Liver (tissue), 9 donors: ENCODE measurements around the gene OSBPL10. TPM values are rescaled to one million over a fixed set of nuclear protein-coding genes. Genes with fewer than 3 reads are reported as not detected.

Experiments
- DNase-seq: peaks from one replicate; pipeline ENCODE4 v3.0.0-alpha.2; 2017; ENCODE audit warnings: low spot score
- H3K27ac ChIP-seq, 2 donors: one replicate each; pipeline ENCODE4 v1.7.0; 2013; ENCODE audit warnings: inconsistent platforms in 2 of 2, low read length in 2 of 2, control low read depth in 1 of 2, low read depth in 1 of 2, mild to moderate bottlenecking in 1 of 2
- H3K27me3 ChIP-seq, 4 donors: one replicate each; pipeline versions ENCODE4 v1.6.1 to v1.7.0; 2013; ENCODE audit warnings: low read length in 3 of 4, inconsistent platforms in 1 of 4, mild to moderate bottlenecking in 1 of 4, moderate library complexity in 1 of 4; ENCODE audit not compliant: control insufficient read depth in 4 of 4, insufficient read depth in 4 of 4
- H3K36me3 ChIP-seq, 4 donors: one replicate each; pipeline versions ENCODE4 v1.6.1 to v1.7.0; 2013; ENCODE audit warnings: low read length in 3 of 4, mild to moderate bottlenecking in 3 of 4, low read depth in 1 of 4, moderate library complexity in 1 of 4; ENCODE audit not compliant: control insufficient read depth in 4 of 4, insufficient read depth in 3 of 4
- H3K4me1 ChIP-seq, 4 donors: one replicate each; pipeline versions ENCODE4 v1.6.1 to v1.7.0; 2013; ENCODE audit warnings: low read length in 3 of 4, mild to moderate bottlenecking in 3 of 4, moderate library complexity in 1 of 4; ENCODE audit not compliant: control insufficient read depth in 4 of 4, insufficient read depth in 4 of 4
- H3K4me3 ChIP-seq, 3 donors: one replicate each; pipeline versions ENCODE4 v1.6.1 to v1.7.0; 2013; ENCODE audit warnings: low read length in 3 of 3, control low read depth in 1 of 3, low read depth in 1 of 3, mild to moderate bottlenecking in 1 of 3
- H3K9ac ChIP-seq, 2 donors: one replicate each; pipeline ENCODE4 v1.7.0; 2013; ENCODE audit warnings: low read length in 2 of 2, mild to moderate bottlenecking in 2 of 2, moderate library complexity in 2 of 2, control low read depth in 1 of 2, low read depth in 1 of 2
- H3K9me3 ChIP-seq, 4 donors: one replicate each; pipeline versions ENCODE4 v1.6.1 to v1.7.0; 2013; ENCODE audit warnings: low read length in 3 of 4; ENCODE audit not compliant: control insufficient read depth in 4 of 4
- EGR1 ChIP-seq, 2 donors: IDR thresholded peaks; 2 replicates each; pipeline ENCODE4 v1.6.1; 2016 to 2018; ENCODE audit warnings: antibody characterized with exemption in 2 of 2, low read depth in 2 of 2
- FOXA1 ChIP-seq: IDR thresholded peaks from 2 replicates; pipeline ENCODE4 v1.6.1; 2016; ENCODE audit warnings: antibody characterized with exemption
- FOXA2 ChIP-seq: IDR thresholded peaks from 2 replicates; pipeline ENCODE4 v1.6.1; 2016; ENCODE audit warnings: antibody characterized with exemption
- GABPA ChIP-seq, 2 donors: IDR thresholded peaks in 1 of 2; conservative IDR thresholded peaks in 1 of 2; 2 replicates each; pipeline ENCODE4 v1.6.1; 2016; ENCODE audit warnings: antibody characterized with exemption in 2 of 2, mild to moderate bottlenecking in 1 of 2, moderate library complexity in 1 of 2
- HNF4A ChIP-seq, 2 donors: conservative IDR thresholded peaks; 2 replicates each; pipeline ENCODE4 v1.6.1; 2016; ENCODE audit warnings: antibody characterized with exemption in 2 of 2, mild to moderate bottlenecking in 2 of 2
- HNF4G ChIP-seq: IDR thresholded peaks from 2 replicates; pipeline ENCODE4 v1.6.1; 2016; ENCODE audit warnings: antibody characterized with exemption
- JUND ChIP-seq, 2 donors: IDR thresholded peaks; 2 replicates each; pipeline ENCODE4 v1.6.1; 2016; ENCODE audit warnings: antibody characterized with exemption in 2 of 2
- NR2F2 ChIP-seq: IDR thresholded peaks from 2 replicates; pipeline ENCODE4 v1.6.1; 2016; ENCODE audit warnings: antibody characterized with exemption
- RAD21 ChIP-seq, 2 donors: IDR thresholded peaks; 2 replicates each; pipeline ENCODE4 v1.6.1; 2016; ENCODE audit warnings: antibody characterized with exemption in 2 of 2, mild to moderate bottlenecking in 2 of 2
- RXRA ChIP-seq, 2 donors: IDR thresholded peaks; 2 replicates each; pipeline ENCODE4 v1.6.1; 2017 to 2018; ENCODE audit warnings: antibody characterized with exemption in 2 of 2, mild to moderate bottlenecking in 1 of 2
- SP1 ChIP-seq: IDR thresholded peaks from 2 replicates; pipeline ENCODE4 v1.6.1; 2018; ENCODE audit warnings: antibody characterized with exemption, mild to moderate bottlenecking
- TAF1 ChIP-seq: conservative IDR thresholded peaks from 2 replicates; pipeline ENCODE4 v1.6.1; 2016; ENCODE audit warnings: antibody characterized with exemption, mild to moderate bottlenecking
- YY1 ChIP-seq: IDR thresholded peaks from 2 replicates; pipeline ENCODE4 v1.6.1; 2016; ENCODE audit warnings: antibody characterized with exemption, mild to moderate bottlenecking
- WGBS: extraction: QIAGEN DNeasy Blood & Tissue Kit; methylation state at CpG from one replicate; pipeline ENCODE4 v1.1.7; 2013; 5-methylcytosine and 5-hydroxymethylcytosine counted together
- polyA plus RNA-seq, 2 donors: library from polyadenylated mRNA; stranded (reverse) in 1 of 2; unstranded in 1 of 2; fragments of 200-250 nt in 1 of 2; fragments of >200 nt in 1 of 2; fragmentation: Nextera tagmentation in 1 of 2; extraction: Ambion mirVana in 1 of 2; gene quantifications; one replicate each; pipeline versions ENCODE4 v1.2.1 to v1.2.3, GENCODE V29; 2013 to 2015
- total RNA-seq, 2 donors: library from RNA; depleted of rRNA; stranded (reverse); fragments of >200 nt; gene quantifications; one replicate each; pipeline ENCODE4 v1.2.3, GENCODE V29; 2014
- TF ChIP-seq, protein P1 (sequence below): IDR thresholded peaks from 2 replicates; pipeline ENCODE4 v1.6.1; 2016; ENCODE audit warnings: antibody characterized with exemption
- TF ChIP-seq, protein P2 (sequence below): IDR thresholded peaks from 2 replicates; pipeline ENCODE4 v1.6.1; 2016; ENCODE audit warnings: antibody characterized with exemption, mild to moderate bottlenecking
- TF ChIP-seq, protein P3 (sequence below): fragments of 150-350 bp; IDR thresholded peaks from 2 replicates; pipeline ENCODE4 v1.5.1; 2017; ENCODE audit warnings: improper control_type of control experiment, low read depth, low read length; ENCODE audit not compliant: missing input control
- TF ChIP-seq, protein P4 (sequence below): IDR thresholded peaks from 2 replicates; pipeline ENCODE4 v1.6.1; 2016; ENCODE audit warnings: antibody characterized with exemption
- TF ChIP-seq, protein P5 (sequence below): IDR thresholded peaks from 2 replicates; pipeline ENCODE4 v1.6.1; 2016; ENCODE audit warnings: antibody characterized with exemption
- donor health status: healthy.
- donor health status: healthy.
- donor health status: healthy.
- donor health status: healthy.
- donor health status: healthy.

OSBPL10 gene
- total and polyA plus RNA-seq, 4 donors, result 0.75 to 4.0 (median 1.7) TPM

DNA sequence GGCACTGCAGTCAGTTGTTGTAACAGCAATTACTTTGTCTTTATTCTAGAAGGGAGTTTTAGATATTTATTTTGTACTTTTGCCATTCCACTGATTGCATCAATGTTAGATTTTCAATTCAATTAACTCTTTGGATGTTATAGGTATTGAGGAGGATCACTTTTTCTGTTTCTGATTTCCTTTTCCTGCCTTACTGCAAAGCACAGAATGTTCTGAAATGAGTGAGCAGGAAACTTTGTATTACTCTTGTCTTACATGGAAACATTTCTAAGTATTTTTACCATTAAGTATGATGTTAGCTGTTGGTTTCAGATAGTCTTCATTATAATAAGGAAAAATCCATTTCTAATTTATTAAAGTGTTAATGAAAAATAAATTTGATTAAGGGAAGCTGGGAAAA lies 80.5 kb downstream of the OSBPL10 start:
- Histone ChIP-seq H3K4me1 (no peaks in the 10 kb centered on the region), H3K27ac (no peak overlapping the region), H3K9me3 (no peaks in the 10 kb centered on the region), H3K4me3 (no peak overlapping the region), H3K36me3 (no peaks in the 10 kb centered on the region), H3K27me3 (no peaks in the 10 kb centered on the region), H3K9ac (no peak overlapping the region)
- DNase-seq, result no peak
- no peak for TF ChIP-seq TAF1
- TF ChIP-seq, protein P1, sequence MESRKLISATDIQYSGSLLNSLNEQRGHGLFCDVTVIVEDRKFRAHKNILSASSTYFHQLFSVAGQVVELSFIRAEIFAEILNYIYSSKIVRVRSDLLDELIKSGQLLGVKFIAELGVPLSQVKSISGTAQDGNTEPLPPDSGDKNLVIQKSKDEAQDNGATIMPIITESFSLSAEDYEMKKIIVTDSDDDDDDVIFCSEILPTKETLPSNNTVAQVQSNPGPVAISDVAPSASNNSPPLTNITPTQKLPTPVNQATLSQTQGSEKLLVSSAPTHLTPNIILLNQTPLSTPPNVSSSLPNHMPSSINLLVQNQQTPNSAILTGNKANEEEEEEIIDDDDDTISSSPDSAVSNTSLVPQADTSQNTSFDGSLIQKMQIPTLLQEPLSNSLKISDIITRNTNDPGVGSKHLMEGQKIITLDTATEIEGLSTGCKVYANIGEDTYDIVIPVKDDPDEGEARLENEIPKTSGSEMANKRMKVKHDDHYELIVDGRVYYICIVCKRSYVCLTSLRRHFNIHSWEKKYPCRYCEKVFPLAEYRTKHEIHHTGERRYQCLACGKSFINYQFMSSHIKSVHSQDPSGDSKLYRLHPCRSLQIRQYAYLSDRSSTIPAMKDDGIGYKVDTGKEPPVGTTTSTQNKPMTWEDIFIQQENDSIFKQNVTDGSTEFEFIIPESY, result no peak

DNA sequence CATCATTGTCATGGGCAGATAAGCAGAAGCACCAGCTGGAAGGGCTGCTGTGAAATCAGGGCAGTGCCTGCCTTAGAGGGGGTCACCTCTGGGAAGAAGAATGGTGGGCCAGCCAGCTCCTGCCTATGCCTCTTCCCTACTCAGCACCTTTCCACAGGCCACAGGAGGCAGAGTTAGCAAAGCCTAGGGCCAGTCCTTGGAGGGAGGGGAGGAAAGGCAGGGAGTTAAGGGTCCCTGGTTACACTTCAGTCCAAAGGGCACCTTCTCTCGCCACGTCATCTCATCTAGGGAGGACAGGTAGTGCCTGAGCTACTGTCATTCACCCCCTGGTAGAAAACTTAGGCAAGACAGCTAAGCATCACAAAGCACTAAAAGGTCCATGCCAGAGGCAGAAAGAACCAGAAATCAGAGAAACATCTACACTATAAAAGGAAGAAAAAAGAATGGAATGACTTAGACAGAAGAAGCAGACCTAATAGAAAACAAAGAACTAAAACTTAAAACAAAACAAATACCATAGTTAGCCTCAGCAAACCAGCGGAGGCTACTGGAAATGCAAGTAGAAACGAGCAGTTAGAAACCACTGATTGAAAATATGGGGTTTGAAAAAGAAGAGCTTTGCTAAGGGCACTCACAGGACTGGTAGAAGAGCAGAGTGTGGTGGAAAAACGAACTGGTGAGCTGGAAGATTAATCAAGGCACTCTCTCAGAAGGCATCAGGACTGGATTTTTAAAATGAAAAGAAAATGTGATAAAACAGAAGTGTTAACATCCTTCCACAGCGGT lies 84.2 kb downstream of the OSBPL10 start:
- no peak overlapping the region for H3K9ac ChIP-seq
- H3K4me3 ChIP-seq, result no peak overlapping the region
- H3K4me1 ChIP-seq, result no peaks in the 10 kb centered on the region
- TF ChIP-seq, protein P2, sequence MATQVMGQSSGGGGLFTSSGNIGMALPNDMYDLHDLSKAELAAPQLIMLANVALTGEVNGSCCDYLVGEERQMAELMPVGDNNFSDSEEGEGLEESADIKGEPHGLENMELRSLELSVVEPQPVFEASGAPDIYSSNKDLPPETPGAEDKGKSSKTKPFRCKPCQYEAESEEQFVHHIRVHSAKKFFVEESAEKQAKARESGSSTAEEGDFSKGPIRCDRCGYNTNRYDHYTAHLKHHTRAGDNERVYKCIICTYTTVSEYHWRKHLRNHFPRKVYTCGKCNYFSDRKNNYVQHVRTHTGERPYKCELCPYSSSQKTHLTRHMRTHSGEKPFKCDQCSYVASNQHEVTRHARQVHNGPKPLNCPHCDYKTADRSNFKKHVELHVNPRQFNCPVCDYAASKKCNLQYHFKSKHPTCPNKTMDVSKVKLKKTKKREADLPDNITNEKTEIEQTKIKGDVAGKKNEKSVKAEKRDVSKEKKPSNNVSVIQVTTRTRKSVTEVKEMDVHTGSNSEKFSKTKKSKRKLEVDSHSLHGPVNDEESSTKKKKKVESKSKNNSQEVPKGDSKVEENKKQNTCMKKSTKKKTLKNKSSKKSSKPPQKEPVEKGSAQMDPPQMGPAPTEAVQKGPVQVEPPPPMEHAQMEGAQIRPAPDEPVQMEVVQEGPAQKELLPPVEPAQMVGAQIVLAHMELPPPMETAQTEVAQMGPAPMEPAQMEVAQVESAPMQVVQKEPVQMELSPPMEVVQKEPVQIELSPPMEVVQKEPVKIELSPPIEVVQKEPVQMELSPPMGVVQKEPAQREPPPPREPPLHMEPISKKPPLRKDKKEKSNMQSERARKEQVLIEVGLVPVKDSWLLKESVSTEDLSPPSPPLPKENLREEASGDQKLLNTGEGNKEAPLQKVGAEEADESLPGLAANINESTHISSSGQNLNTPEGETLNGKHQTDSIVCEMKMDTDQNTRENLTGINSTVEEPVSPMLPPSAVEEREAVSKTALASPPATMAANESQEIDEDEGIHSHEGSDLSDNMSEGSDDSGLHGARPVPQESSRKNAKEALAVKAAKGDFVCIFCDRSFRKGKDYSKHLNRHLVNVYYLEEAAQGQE, result no peak
- TF ChIP-seq YY1 (no peak), HNF4A (conservative IDR thresholded peaks at IDR 0.05) (no peak), TAF1 (no peak), FOXA2 (no peak), FOXA1 (no peak), NR2F2 (no peak), RXRA (IDR thresholded peaks at IDR 0.05) (no peak), SP1 (no peak), EGR1 (IDR thresholded peaks at IDR 0.05; ENCODE audit: low read depth in 2 of 2) (no peak), JUND (IDR thresholded peaks at IDR 0.05) (no peak), RAD21 (IDR thresholded peaks at IDR 0.05) (no peak), HNF4G (no peak), GABPA (IDR thresholded peaks at IDR 0.05 in 1 of 2, conservative IDR thresholded peaks at IDR 0.05 in 1 of 2) (no peak)
- TF ChIP-seq, protein P3, sequence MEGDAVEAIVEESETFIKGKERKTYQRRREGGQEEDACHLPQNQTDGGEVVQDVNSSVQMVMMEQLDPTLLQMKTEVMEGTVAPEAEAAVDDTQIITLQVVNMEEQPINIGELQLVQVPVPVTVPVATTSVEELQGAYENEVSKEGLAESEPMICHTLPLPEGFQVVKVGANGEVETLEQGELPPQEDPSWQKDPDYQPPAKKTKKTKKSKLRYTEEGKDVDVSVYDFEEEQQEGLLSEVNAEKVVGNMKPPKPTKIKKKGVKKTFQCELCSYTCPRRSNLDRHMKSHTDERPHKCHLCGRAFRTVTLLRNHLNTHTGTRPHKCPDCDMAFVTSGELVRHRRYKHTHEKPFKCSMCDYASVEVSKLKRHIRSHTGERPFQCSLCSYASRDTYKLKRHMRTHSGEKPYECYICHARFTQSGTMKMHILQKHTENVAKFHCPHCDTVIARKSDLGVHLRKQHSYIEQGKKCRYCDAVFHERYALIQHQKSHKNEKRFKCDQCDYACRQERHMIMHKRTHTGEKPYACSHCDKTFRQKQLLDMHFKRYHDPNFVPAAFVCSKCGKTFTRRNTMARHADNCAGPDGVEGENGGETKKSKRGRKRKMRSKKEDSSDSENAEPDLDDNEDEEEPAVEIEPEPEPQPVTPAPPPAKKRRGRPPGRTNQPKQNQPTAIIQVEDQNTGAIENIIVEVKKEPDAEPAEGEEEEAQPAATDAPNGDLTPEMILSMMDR, result no peak
- TF ChIP-seq, protein P4, sequence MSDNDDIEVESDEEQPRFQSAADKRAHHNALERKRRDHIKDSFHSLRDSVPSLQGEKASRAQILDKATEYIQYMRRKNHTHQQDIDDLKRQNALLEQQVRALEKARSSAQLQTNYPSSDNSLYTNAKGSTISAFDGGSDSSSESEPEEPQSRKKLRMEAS, result no peak
- TF ChIP-seq, protein P1, result no peak
- TF ChIP-seq, protein P5, sequence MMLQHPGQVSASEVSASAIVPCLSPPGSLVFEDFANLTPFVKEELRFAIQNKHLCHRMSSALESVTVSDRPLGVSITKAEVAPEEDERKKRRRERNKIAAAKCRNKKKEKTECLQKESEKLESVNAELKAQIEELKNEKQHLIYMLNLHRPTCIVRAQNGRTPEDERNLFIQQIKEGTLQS, result no peak
- H3K27ac ChIP-seq, result no peak overlapping the region
- 66% methylated on average over 6 of the region's 6 CpGs for whole genome bisulfite sequencing
- no peaks in the 10 kb centered on the region for H3K9me3 ChIP-seq
- DNase-seq, result no peak
- no peaks in the 10 kb centered on the region for H3K27me3 ChIP-seq
- no peaks in the 10 kb centered on the region for H3K36me3 ChIP-seq
